Trophoblast cell (in vitro differentiated cells and primary cell): Measurements from ENCODE around the gene MTA3.

Experiments
- DNase-seq, 2 donors: peaks; one replicate each; pipeline ENCODE4 v3.0.0-alpha.2; 2016
- H2AFZ ChIP-seq: 2 replicates; pipeline ENCODE4 v1.6.1; 2013; ENCODE audit warnings: low read length, moderate library complexity, mild to moderate bottlenecking; ENCODE audit not compliant: insufficient read depth, poor library complexity
- H2AK5ac ChIP-seq: 2 replicates; pipeline ENCODE4 v1.6.1; 2013; ENCODE audit warnings: mild to moderate bottlenecking, low read length
- H2BK120ac ChIP-seq: 2 replicates; pipeline ENCODE4 v1.6.1; 2013; ENCODE audit warnings: low read length, mild to moderate bottlenecking, moderate library complexity; ENCODE audit not compliant: insufficient read depth, poor library complexity
- H2BK12ac ChIP-seq: 2 replicates; pipeline ENCODE4 v1.6.1; 2013; ENCODE audit warnings: mild to moderate bottlenecking, low read length, moderate library complexity
- H2BK5ac ChIP-seq: 2 replicates; pipeline ENCODE4 v1.6.1; 2013; ENCODE audit warnings: low read length, low read depth, moderate library complexity, mild to moderate bottlenecking; ENCODE audit not compliant: poor library complexity
- H3K14ac ChIP-seq: 2 replicates; pipeline ENCODE4 v1.6.1; 2013; ENCODE audit warnings: mild to moderate bottlenecking, low read length
- H3K18ac ChIP-seq: 2 replicates; pipeline ENCODE4 v1.6.1; 2013; ENCODE audit warnings: mild to moderate bottlenecking, low read length
- H3K23ac ChIP-seq: 2 replicates; pipeline ENCODE4 v1.6.1; 2013; ENCODE audit warnings: low read length
- H3K27ac ChIP-seq: 2 replicates; pipeline ENCODE4 v1.5.1; 2013; ENCODE audit warnings: low read depth, mild to moderate bottlenecking, inconsistent platforms, low read length, moderate library complexity
- H3K27me3 ChIP-seq: 2 replicates; pipeline ENCODE4 v1.6.1; 2013; ENCODE audit warnings: inconsistent platforms, mild to moderate bottlenecking, low read length, moderate library complexity; ENCODE audit not compliant: insufficient read depth
- H3K36me3 ChIP-seq, 2 experiments: 1 replicate in 1 of 2; 2 replicates in 1 of 2; pipeline ENCODE4 v1.6.1; 2013; ENCODE audit warnings: low read length in 2 of 2, mild to moderate bottlenecking in 2 of 2, moderate library complexity in 1 of 2; ENCODE audit not compliant: insufficient read depth in 2 of 2, control insufficient read depth in 1 of 2
- H3K4ac ChIP-seq: 2 replicates; pipeline ENCODE4 v1.6.1; 2013; ENCODE audit warnings: low read depth, mild to moderate bottlenecking, low read length, moderate library complexity
- H3K4me1 ChIP-seq, 2 experiments: 1 replicate in 1 of 2; 2 replicates in 1 of 2; pipeline ENCODE4 v1.6.1; 2013; ENCODE audit warnings: low read length in 2 of 2, mild to moderate bottlenecking in 2 of 2, moderate library complexity in 1 of 2; ENCODE audit not compliant: insufficient read depth in 2 of 2, control insufficient read depth in 1 of 2
- H3K4me2 ChIP-seq: 2 replicates; pipeline ENCODE4 v1.6.1; 2013; ENCODE audit warnings: inconsistent platforms, mild to moderate bottlenecking, low read length, moderate library complexity
- H3K4me3 ChIP-seq: 2 replicates; pipeline ENCODE4 v1.5.1; 2013; ENCODE audit warnings: mild to moderate bottlenecking, low read depth, low read length, inconsistent platforms
- H3K79me1 ChIP-seq: one replicate; pipeline ENCODE4 v1.6.1; 2013; ENCODE audit warnings: low read length
- H3K79me2 ChIP-seq: 2 replicates; pipeline ENCODE4 v1.6.1; 2013; ENCODE audit warnings: low read length, mild to moderate bottlenecking; ENCODE audit not compliant: control insufficient read depth, insufficient read depth, poor library complexity
- H3K9ac ChIP-seq: 2 replicates; pipeline ENCODE4 v1.6.1; 2013; ENCODE audit warnings: mild to moderate bottlenecking, low read length
- H3K9me3 ChIP-seq: 2 replicates; pipeline ENCODE4 v1.6.1; 2013; ENCODE audit warnings: low read depth, mild to moderate bottlenecking, control low read depth, inconsistent platforms, low read length; ENCODE audit not compliant: insufficient read depth
- H4K12ac ChIP-seq: 2 replicates; pipeline ENCODE4 v1.6.1; 2013; ENCODE audit warnings: low read depth, mild to moderate bottlenecking, low read length, moderate library complexity
- H4K8ac ChIP-seq: 2 replicates; pipeline ENCODE4 v1.6.1; 2013; ENCODE audit warnings: low read depth, mild to moderate bottlenecking, low read length, moderate library complexity
- H4K91ac ChIP-seq: one replicate; pipeline ENCODE4 v1.6.1; 2013; ENCODE audit warnings: low read depth, mild to moderate bottlenecking, low read length, moderate library complexity
- WGBS: extraction: QIAGEN DNeasy Blood & Tissue Kit; methylation state at CpG from one replicate; pipeline ENCODE4 v1.1.7; 2013; ENCODE audit warnings: missing lambda C conversion rate; ENCODE audit not compliant: insufficient read length, insufficient coverage; ENCODE audit errors: extremely low coverage; 5-methylcytosine and 5-hydroxymethylcytosine counted together

MTA3 gene

DNA sequence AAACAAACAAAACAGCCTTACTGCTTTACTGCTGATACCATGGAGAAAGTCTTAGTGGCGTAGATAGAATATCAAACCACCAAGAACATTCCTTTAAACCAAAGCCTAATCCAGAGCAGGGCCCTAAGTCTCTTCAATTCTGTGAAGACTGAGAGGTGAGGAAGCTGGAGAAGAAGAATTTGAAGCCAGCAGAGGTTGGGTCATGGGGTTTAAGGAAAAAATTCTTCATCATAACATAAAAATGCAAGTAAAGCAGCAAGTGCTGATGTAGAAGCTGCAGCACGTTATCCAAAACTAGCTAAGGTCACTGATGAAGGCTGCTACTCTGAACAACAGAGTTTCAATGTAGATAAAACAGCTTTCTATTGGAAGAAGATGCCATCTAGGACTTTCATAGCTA lies 77.1 kb downstream of the MTA3 start:
- H3K27ac ChIP-seq, result no peak overlapping the region
- H3K9me3 ChIP-seq, result no peaks in the 10 kb centered on the region
- no peaks in the 10 kb centered on the region for H3K27me3 ChIP-seq
- no peak overlapping the region for H3K14ac ChIP-seq
- no peaks in the 10 kb centered on the region for H3K79me2 ChIP-seq
- H2AFZ ChIP-seq, result no peak overlapping the region
- no peak overlapping the region for H2BK5ac ChIP-seq
- no peak overlapping the region for H4K8ac ChIP-seq
- no peak for DNase-seq
- H2BK120ac ChIP-seq, result no peak overlapping the region
- no CpG with 5 or more reads among the region's 2 CpGs for WGBS
- no peaks in the 10 kb centered on the region for H3K79me1 ChIP-seq
- no peak overlapping the region for H3K18ac ChIP-seq
- H4K12ac ChIP-seq, result no peak overlapping the region
- no peak overlapping the region for H3K23ac ChIP-seq
- H2AK5ac ChIP-seq, result no peak overlapping the region
- H3K4me3 ChIP-seq, result no peak overlapping the region
- H3K4me1 ChIP-seq, result no peaks in the 10 kb centered on the region
- no peak overlapping the region for H3K4ac ChIP-seq
- H3K36me3 ChIP-seq, result peaks cover 1 to 11% of the 10 kb centered on the region in 2 experiments
- no peak overlapping the region for H2BK12ac ChIP-seq
- no peak overlapping the region for H3K4me2 ChIP-seq
- H4K91ac ChIP-seq, result no peak overlapping the region
- H3K9ac ChIP-seq, result no peak overlapping the region

DNA sequence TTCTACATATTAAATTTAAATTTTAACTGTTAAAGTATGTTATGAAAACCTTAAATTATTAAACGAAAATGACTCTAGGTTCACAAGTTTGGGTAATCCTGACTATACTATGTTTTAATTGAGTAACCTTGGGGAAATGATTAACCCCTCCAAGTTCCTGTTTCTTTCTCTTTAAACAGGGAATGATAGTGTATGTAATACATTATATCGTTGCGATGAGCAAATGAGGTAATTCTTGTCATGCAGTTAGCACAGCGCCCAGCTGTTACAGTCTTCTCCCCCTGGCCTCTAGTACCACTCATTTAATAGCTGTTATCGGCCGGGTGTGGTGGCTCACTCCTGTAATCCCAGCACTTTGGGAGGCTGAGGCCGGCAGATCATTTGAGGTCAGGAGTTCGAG lies 80.4 kb downstream of the MTA3 start:
- Histone ChIP-seq H3K79me1 (no peaks in the 10 kb centered on the region), H3K36me3 (peaks cover 1 to 8% of the 10 kb centered on the region in 2 experiments), H3K4me3 (no peak overlapping the region), H3K79me2 (no peaks in the 10 kb centered on the region), H3K14ac (no peak overlapping the region), H4K12ac (no peak overlapping the region), H2BK5ac (no peak overlapping the region), H3K27me3 (no peaks in the 10 kb centered on the region), H3K9me3 (no peaks in the 10 kb centered on the region), H3K27ac (no peak overlapping the region), H2AFZ (no peak overlapping the region), H2BK120ac (no peak overlapping the region), H4K8ac (no peak overlapping the region), H3K18ac (no peak overlapping the region), H3K4ac (no peak overlapping the region), H3K4me1 (no peaks in the 10 kb centered on the region), H3K9ac (no peak overlapping the region), H3K23ac (no peak overlapping the region), H3K4me2 (no peak overlapping the region), H2BK12ac (no peak overlapping the region), H2AK5ac (no peak overlapping the region), H4K91ac (no peak overlapping the region)
- no CpG with 5 or more reads among the region's 8 CpGs for WGBS
- DNase-seq, result no peak

DNA sequence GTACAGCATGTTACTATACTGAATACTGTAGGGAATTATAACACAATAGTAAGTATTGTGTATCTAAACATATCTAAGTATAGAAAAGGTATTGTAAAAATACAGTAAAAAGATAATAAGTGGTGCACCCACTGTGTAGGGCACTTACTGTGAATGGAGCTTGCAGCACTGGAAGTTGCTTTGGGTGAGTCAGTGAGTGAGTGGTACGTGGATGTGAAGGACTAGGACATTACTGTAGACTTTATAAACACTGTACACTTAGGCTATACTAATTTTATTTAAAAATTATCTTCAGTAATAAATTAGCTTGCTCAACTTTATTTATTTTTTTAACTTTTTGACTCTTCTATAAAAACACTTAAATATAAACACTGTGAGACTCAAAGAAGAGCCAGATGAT lies 82.6 kb downstream of the MTA3 start:
- Histone ChIP-seq H3K79me2 (no peaks in the 10 kb centered on the region), H4K8ac (no peak overlapping the region), H2BK12ac (no peak overlapping the region), H4K12ac (no peak overlapping the region), H3K4me3 (no peak overlapping the region), H3K4me1 (peaks cover 0 to 3% of the 10 kb centered on the region in 2 experiments), H3K23ac (no peak overlapping the region), H2BK120ac (no peak overlapping the region), H3K27me3 (no peaks in the 10 kb centered on the region), H3K14ac (no peak overlapping the region), H4K91ac (no peak overlapping the region), H3K79me1 (no peaks in the 10 kb centered on the region), H2AFZ (no peak overlapping the region), H3K9me3 (no peaks in the 10 kb centered on the region), H3K9ac (no peak overlapping the region), H3K27ac (no peak overlapping the region), H3K18ac (no peak overlapping the region), H2AK5ac (no peak overlapping the region), H3K4me2 (no peak overlapping the region), H3K36me3 (peaks cover 0 to 5% of the 10 kb centered on the region in 2 experiments), H3K4ac (no peak overlapping the region), H2BK5ac (no peak overlapping the region)
- DNase-seq, result no peak
- no CpG with 5 or more reads among the region's 1 CpG for WGBS

DNA sequence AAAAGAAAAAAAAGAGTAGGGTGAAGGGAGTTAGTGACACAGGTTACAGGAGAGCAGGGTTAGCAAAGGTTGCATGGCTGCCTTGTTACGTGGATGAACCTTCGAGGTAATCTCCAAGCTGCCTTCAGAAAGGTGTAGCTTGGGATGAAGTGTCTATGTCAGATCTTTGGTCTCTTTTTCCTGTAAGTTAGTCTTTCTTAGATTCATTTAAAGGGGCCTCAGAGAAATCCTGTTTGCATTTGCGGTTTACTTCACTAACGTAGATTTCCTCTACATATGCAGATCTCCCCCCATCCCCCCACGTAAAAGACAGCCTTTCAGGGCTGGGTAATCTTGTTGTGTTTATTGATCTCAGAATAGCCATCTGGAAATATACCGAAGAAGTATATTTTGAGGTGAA lies 83.7 kb downstream of the MTA3 start:
- peaks cover 0 to 3% of the 10 kb centered on the region in 2 experiments for H3K4me1 ChIP-seq
- no peak overlapping the region for H3K4me3 ChIP-seq
- H3K27ac ChIP-seq, result no peak overlapping the region
- no peak overlapping the region for H2BK12ac ChIP-seq
- no peak overlapping the region for H2BK120ac ChIP-seq
- no CpG with 5 or more reads among the region's 6 CpGs for WGBS
- H2BK5ac ChIP-seq, result no peak overlapping the region
- no peak for DNase-seq
- no peaks in the 10 kb centered on the region for H3K79me1 ChIP-seq
- H3K27me3 ChIP-seq, result no peaks in the 10 kb centered on the region
- H3K23ac ChIP-seq, result no peak overlapping the region
- no peaks in the 10 kb centered on the region for H3K79me2 ChIP-seq
- no peak overlapping the region for H3K9ac ChIP-seq
- no peak overlapping the region for H3K18ac ChIP-seq
- H3K9me3 ChIP-seq, result no peaks in the 10 kb centered on the region
- no peak overlapping the region for H3K4me2 ChIP-seq
- H3K4ac ChIP-seq, result no peak overlapping the region
- H4K91ac ChIP-seq, result no peak overlapping the region
- H3K36me3 ChIP-seq, result peaks cover 0 to 7% of the 10 kb centered on the region in 2 experiments
- H4K12ac ChIP-seq, result no peak overlapping the region
- no peak overlapping the region for H3K14ac ChIP-seq
- H2AFZ ChIP-seq, result no peak overlapping the region
- no peak overlapping the region for H4K8ac ChIP-seq
- no peak overlapping the region for H2AK5ac ChIP-seq
